Measurements from ENCODE around the gene ALDH1L1. TPM values are rescaled to one million over a fixed set of nuclear protein-coding genes. Genes with fewer than 3 reads are reported as not detected.

Gene ALDH1L1
- total RNA-seq, 6 donors from 2014 or later = 2.4 to 11.5 (median 4.7) TPM

- TF ChIP-seq EP300 (IDR thresholded peaks at IDR 0.05) (no peak), POLR2AphosphoS5 (IDR thresholded peaks at IDR 0.05) (no peak), POLR2A (IDR thresholded peaks at IDR 0.05) (no peak)
- TF ChIP-seq, protein P1, sequence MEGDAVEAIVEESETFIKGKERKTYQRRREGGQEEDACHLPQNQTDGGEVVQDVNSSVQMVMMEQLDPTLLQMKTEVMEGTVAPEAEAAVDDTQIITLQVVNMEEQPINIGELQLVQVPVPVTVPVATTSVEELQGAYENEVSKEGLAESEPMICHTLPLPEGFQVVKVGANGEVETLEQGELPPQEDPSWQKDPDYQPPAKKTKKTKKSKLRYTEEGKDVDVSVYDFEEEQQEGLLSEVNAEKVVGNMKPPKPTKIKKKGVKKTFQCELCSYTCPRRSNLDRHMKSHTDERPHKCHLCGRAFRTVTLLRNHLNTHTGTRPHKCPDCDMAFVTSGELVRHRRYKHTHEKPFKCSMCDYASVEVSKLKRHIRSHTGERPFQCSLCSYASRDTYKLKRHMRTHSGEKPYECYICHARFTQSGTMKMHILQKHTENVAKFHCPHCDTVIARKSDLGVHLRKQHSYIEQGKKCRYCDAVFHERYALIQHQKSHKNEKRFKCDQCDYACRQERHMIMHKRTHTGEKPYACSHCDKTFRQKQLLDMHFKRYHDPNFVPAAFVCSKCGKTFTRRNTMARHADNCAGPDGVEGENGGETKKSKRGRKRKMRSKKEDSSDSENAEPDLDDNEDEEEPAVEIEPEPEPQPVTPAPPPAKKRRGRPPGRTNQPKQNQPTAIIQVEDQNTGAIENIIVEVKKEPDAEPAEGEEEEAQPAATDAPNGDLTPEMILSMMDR (IDR thresholded peaks at IDR 0.05) = no peak
- no peaks in the 10 kb centered on the region for H3K4me1 ChIP-seq
- no peak overlapping the region for H3K27ac ChIP-seq
- ATAC-seq (ENCODE audit: low FRiP score in 2 of 2) (no peak), DNase-seq (no peak)
- 69 to 72% methylated on average over 2 of the region's 2 CpGs for WGBS, 2 donors
- H3K9me3 ChIP-seq = no peaks in the 10 kb centered on the region
- no peaks in the 10 kb centered on the region for H3K27me3 ChIP-seq
- no peaks in the 10 kb centered on the region for H3K36me3 ChIP-seq
- H3K4me3 ChIP-seq = no peak overlapping the region
Observed at GRCh38 chr3:126199256-126199655, 18.9 kb upstream of the ALDH1L1 start.

GRCh38 chr3:126197854-126198584, 17.6 kb upstream of the ALDH1L1 start:
- no peaks in the 10 kb centered on the region for H3K4me1 ChIP-seq
- DNase-seq = peak in 1 of 2 donors; percentile 53
- WGBS, 2 donors = 44 to 52% methylated on average over 6 to 7 of the region's 7 CpGs
- peak; percentile 73 to 84 for ATAC-seq (ENCODE audit: low FRiP score in 2 of 2)
- no peaks in the 10 kb centered on the region for H3K27me3 ChIP-seq
- TF ChIP-seq, protein P1 (IDR thresholded peaks at IDR 0.05) = peak; percentile 38 to 64 (median 58)
- TF ChIP-seq POLR2AphosphoS5 (IDR thresholded peaks at IDR 0.05) = no peak
- H3K9me3 ChIP-seq = no peaks in the 10 kb centered on the region
- H3K27ac ChIP-seq = no peak overlapping the region
- no peak overlapping the region for H3K4me3 ChIP-seq
- no peaks in the 10 kb centered on the region for H3K36me3 ChIP-seq

GRCh38 chr3:126197343-126197742, 17.0 kb upstream of the ALDH1L1 start:
- 90 to 91% methylated on average over 4 of the region's 4 CpGs for WGBS, 2 donors
- Histone ChIP-seq H3K4me1 (no peaks in the 10 kb centered on the region), H3K27ac (no peak overlapping the region), H3K4me3 (no peak overlapping the region), H3K27me3 (no peaks in the 10 kb centered on the region), H3K9me3 (no peaks in the 10 kb centered on the region), H3K36me3 (no peaks in the 10 kb centered on the region)
- TF ChIP-seq POLR2AphosphoS5 (IDR thresholded peaks at IDR 0.05) (no peak), EP300 (IDR thresholded peaks at IDR 0.05) (no peak), POLR2A (IDR thresholded peaks at IDR 0.05) (no peak)
- TF ChIP-seq, protein P1 (IDR thresholded peaks at IDR 0.05) = no peak
- ATAC-seq (ENCODE audit: low FRiP score in 2 of 2) (no peak), DNase-seq (no peak)

GRCh38 chr3:126194713-126195305, 14.4 kb upstream of the ALDH1L1 start:
- no peak overlapping the region for H3K27ac ChIP-seq
- H3K9me3 ChIP-seq = no peaks in the 10 kb centered on the region
- no peak overlapping the region for H3K4me3 ChIP-seq
- no peak for ATAC-seq (ENCODE audit: low FRiP score in 2 of 2)
- 70 to 73% methylated on average over 1 of the region's 1 CpG for WGBS, 2 donors
- no peaks in the 10 kb centered on the region for H3K27me3 ChIP-seq
- TF ChIP-seq POLR2AphosphoS5 (IDR thresholded peaks at IDR 0.05) (no peak), EP300 (IDR thresholded peaks at IDR 0.05) (no peak), POLR2A (IDR thresholded peaks at IDR 0.05) (no peak)
- TF ChIP-seq, protein P1 (IDR thresholded peaks at IDR 0.05) = no peak
- no peaks in the 10 kb centered on the region for H3K4me1 ChIP-seq
- DNase-seq = no peak
- H3K36me3 ChIP-seq = no peaks in the 10 kb centered on the region

DNA sequence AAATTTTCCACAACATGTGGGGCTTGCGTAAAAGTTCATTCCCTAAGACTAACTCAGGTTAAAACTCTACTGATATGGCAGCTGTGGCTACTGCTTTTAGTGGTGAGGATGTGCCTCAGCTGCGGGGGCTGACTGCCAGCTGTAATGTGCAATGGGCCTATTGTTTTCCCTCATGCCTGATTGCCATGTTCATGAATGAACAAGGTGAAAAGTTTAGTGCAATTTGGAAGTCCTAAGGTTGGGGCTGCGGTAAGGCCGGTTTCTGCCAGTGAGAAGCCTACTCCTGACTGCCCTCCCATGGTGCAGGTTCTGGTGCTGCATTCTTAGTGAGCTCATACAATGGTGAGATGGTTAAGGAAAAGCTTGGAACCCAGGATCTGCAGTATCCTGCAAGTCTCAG, 10.9 kb upstream of the ALDH1L1 start:
- WGBS, 2 donors = 95 to 96% methylated on average over 4 of the region's 4 CpGs

More for the DNA sequence above, 10.9 kb upstream of the ALDH1L1 start:
- DNase-seq (no peak), ATAC-seq (ENCODE audit: low FRiP score in 2 of 2) (no peak)
- Histone ChIP-seq H3K4me1 (no peaks in the 10 kb centered on the region), H3K9me3 (no peaks in the 10 kb centered on the region), H3K27me3 (no peaks in the 10 kb centered on the region), H3K27ac (no peak overlapping the region), H3K36me3 (no peaks in the 10 kb centered on the region), H3K4me3 (no peak overlapping the region)
- no peak for TF ChIP-seq POLR2A (IDR thresholded peaks at IDR 0.05)
- TF ChIP-seq, protein P1 (IDR thresholded peaks at IDR 0.05) = no peak
- TF ChIP-seq EP300 (IDR thresholded peaks at IDR 0.05) = no peak
- no peak for TF ChIP-seq POLR2AphosphoS5 (IDR thresholded peaks at IDR 0.05)
